HG03139 (cell line): ENCODE data around the gene CDK5R1.

Source experiments
- ATAC-seq: cut with Tn5 transposase; IDR thresholded peaks from one replicate; pipeline ENCODE4 v1.9.1; 2021; ENCODE audit not compliant: unreplicated experiment

CDK5R1 gene

GRCh38 chr17:32470405-32471167 lies 16.2 kb upstream of the CDK5R1 start:
- no peak for ATAC-seq

- no peak for ATAC-seq
These were observed 15.1 kb upstream of the CDK5R1 start for GRCh38 chr17:32471652-32472051.

- no peak for ATAC-seq
These were observed 11.5 kb upstream of the CDK5R1 start for GRCh38 chr17:32475258-32475657.

GRCh38 chr17:32477220-32477619 lies 9.6 kb upstream of the CDK5R1 start:
- ATAC-seq: no peak

GRCh38 chr17:32479074-32479617 lies 7.6 kb upstream of the CDK5R1 start:
- ATAC-seq: no peak

- no peak for ATAC-seq
These were observed 5.6 kb upstream of the CDK5R1 start for GRCh38 chr17:32481193-32481592.

GRCh38 chr17:32482568-32483320 lies 4.0 kb upstream of the CDK5R1 start:
- ATAC-seq: no peak

GRCh38 chr17:32483451-32484019 lies 3.3 kb upstream of the CDK5R1 start:
- no peak for ATAC-seq

- no peak for ATAC-seq
These were observed 2.7 kb upstream of the CDK5R1 start for GRCh38 chr17:32484041-32484461.

GRCh38 chr17:32484628-32485027 lies 2.2 kb upstream of the CDK5R1 start:
- no peak for ATAC-seq

- no peak for ATAC-seq
These were observed 1.3 kb upstream of the CDK5R1 start for GRCh38 chr17:32485261-32486110.

- peak; percentile 38 for ATAC-seq
These were observed 587 bp upstream of the CDK5R1 start for GRCh38 chr17:32486111-32486700.

GRCh38 chr17:32487473-32488176 lies 832 bp downstream of the CDK5R1 start:
- no peak for ATAC-seq

- ATAC-seq: no peak
These were observed 1.4 kb downstream of the CDK5R1 start for GRCh38 chr17:32488177-32488542.

GRCh38 chr17:32488604-32489180 lies 1.9 kb downstream of the CDK5R1 start:
- no peak for ATAC-seq

GRCh38 chr17:32489320-32490100 lies 2.7 kb downstream of the CDK5R1 start:
- no peak for ATAC-seq

- ATAC-seq: no peak
These were observed 3.3 kb downstream of the CDK5R1 start for GRCh38 chr17:32490101-32490482.

GRCh38 chr17:32491371-32492263 lies 4.8 kb downstream of the CDK5R1 start:
- no peak for ATAC-seq
